Measurements from ENCODE around the gene KCNJ2. TPM values are rescaled to one million over a fixed set of nuclear protein-coding genes. Genes with fewer than 3 reads are reported as not detected.

KCNJ2 gene
- total and polyA plus RNA-seq, 8 donors: 3.2 to 25.3 (median 5.4) TPM

GRCh38 chr17:70187383-70187782 is 18.1 kb downstream of the KCNJ2 start:
- intact Hi-C loops (cut with DNase I): no loop called here
- Histone ChIP-seq H3K4me1 (no peaks in the 10 kb centered on the region), H3K9me3 (no peaks in the 10 kb centered on the region), H3K27me3 (no peaks in the 10 kb centered on the region), H3K36me3 (no peaks in the 10 kb centered on the region), H3K4me3 (no peak overlapping the region), H3K27ac (no peak overlapping the region)
- ATAC-seq (no peak), DNase-seq (no peak)
- TF ChIP-seq CTCF (IDR thresholded peaks at IDR 0.05): no peak

- DNase-seq (peak in 1 of 4 donors; percentile 27), ATAC-seq (peak; percentile 90)
- TF ChIP-seq CTCF (IDR thresholded peaks at IDR 0.05): no peak
- no peaks in the 10 kb centered on the region for H3K27me3 ChIP-seq
- no peak overlapping the region for H3K27ac ChIP-seq
- H3K9me3 ChIP-seq: no peaks in the 10 kb centered on the region
- intact Hi-C loops (cut with DNase I): no loop called here
- H3K4me1 ChIP-seq: no peaks in the 10 kb centered on the region
- H3K36me3 ChIP-seq: no peaks in the 10 kb centered on the region
- no peak overlapping the region for H3K4me3 ChIP-seq
Measured at GRCh38 chr17:70190959-70191805, 21.9 kb downstream of the KCNJ2 start.

- H3K27ac ChIP-seq: no peak overlapping the region
- H3K36me3 ChIP-seq: no peaks in the 10 kb centered on the region
- H3K4me3 ChIP-seq: no peak overlapping the region
- intact Hi-C loops (cut with DNase I): no loop called here
- DNase-seq (no peak), ATAC-seq (no peak)
- TF ChIP-seq CTCF (IDR thresholded peaks at IDR 0.05): no peak
- no peaks in the 10 kb centered on the region for H3K4me1 ChIP-seq
- H3K9me3 ChIP-seq: no peaks in the 10 kb centered on the region
- H3K27me3 ChIP-seq: no peaks in the 10 kb centered on the region
Measured at GRCh38 chr17:70195091-70195490, 25.8 kb downstream of the KCNJ2 start.

- Histone ChIP-seq H3K36me3 (no peaks in the 10 kb centered on the region), H3K9me3 (no peaks in the 10 kb centered on the region), H3K27me3 (no peaks in the 10 kb centered on the region), H3K4me1 (peaks cover 0 to 26% of the 10 kb centered on the region in 2 donors), H3K4me3 (no peak overlapping the region), H3K27ac (no peak overlapping the region)
- intact Hi-C loops (cut with DNase I): no loop called here
- DNase-seq: no peak
- no peak for TF ChIP-seq CTCF (IDR thresholded peaks at IDR 0.05)
- no peak for ATAC-seq
Measured at GRCh38 chr17:70201872-70202419, 32.6 kb downstream of the KCNJ2 start.

GRCh38 chr17:70202840-70203239 is 33.5 kb downstream of the KCNJ2 start:
- no peak for DNase-seq
- Histone ChIP-seq H3K4me1 (peaks cover 0 to 28% of the 10 kb centered on the region in 2 donors), H3K36me3 (no peaks in the 10 kb centered on the region), H3K27me3 (no peaks in the 10 kb centered on the region), H3K9me3 (no peaks in the 10 kb centered on the region), H3K4me3 (no peak overlapping the region), H3K27ac (peak overlapping the region in 1 of 2 donors; percentile 40)
- no peak for ATAC-seq
- intact Hi-C loops (cut with DNase I): no loop called here
- no peak for TF ChIP-seq CTCF (IDR thresholded peaks at IDR 0.05)

All from left lung (tissue), 10 donors.